Dermis blood vessel endothelial cell (primary cell): ENCODE data around the gene OGT. TPM values are rescaled to one million over a fixed set of nuclear protein-coding genes. Genes with fewer than 3 reads are reported as not detected.
"Not testable (repeated sequence)": the region's sequence is repeated elsewhere in the genome, so short reads cannot be mapped to it uniquely, and the experiment has no call there.

Experiments used
- DNase-seq: peaks from one replicate; pipeline ENCODE4 v3.0.0; 2010
- total RNA-seq: library from RNA; depleted of rRNA; stranded (reverse); fragments of >200 nt; gene quantifications from 2 replicates; pipeline ENCODE4 v1.2.3, GENCODE V29; 2014

Gene OGT
- 92.8 and 149 TPM in 2 replicates for total RNA-seq

- peak; percentile 97 for DNase-seq
Measured at GRCh38 chrX:71532753-71533425, at the start of gene OGT. Gene OGT, plus strand, starts transcription at chrX:71533104. Its CDS starts 196 bp downstream, at chrX:71533300.

- DNase-seq: no peak
Measured at GRCh38 chrX:71487814-71488213, 45.1 kb upstream of the OGT start.

GRCh38 chrX:71489540-71489939 lies 43.4 kb upstream of the OGT start:
- no peak for DNase-seq

GRCh38 chrX:71492231-71493065 lies 40.5 kb upstream of the OGT start:
- DNase-seq: peak; percentile 53

GRCh38 chrX:71493111-71493613 lies 39.7 kb upstream of the OGT start:
- DNase-seq: peak; percentile 4

GRCh38 chrX:71495979-71496378 lies 36.9 kb upstream of the OGT start:
- DNase-seq: not testable (repeated sequence)

- DNase-seq: no peak
Measured at GRCh38 chrX:71496476-71496875, 36.4 kb upstream of the OGT start.

GRCh38 chrX:71502080-71502479 lies 30.8 kb upstream of the OGT start:
- not testable (repeated sequence) for DNase-seq

- no peak for DNase-seq
Measured at GRCh38 chrX:71504346-71504745, 28.6 kb upstream of the OGT start.

GRCh38 chrX:71509289-71509688 lies 23.6 kb upstream of the OGT start:
- no peak for DNase-seq

GRCh38 chrX:71510161-71510560 lies 22.7 kb upstream of the OGT start:
- no peak for DNase-seq

- DNase-seq: not testable (repeated sequence)
Measured at GRCh38 chrX:71513731-71514130, 19.2 kb upstream of the OGT start.

GRCh38 chrX:71514367-71515037 lies 18.4 kb upstream of the OGT start:
- DNase-seq: no peak

- DNase-seq: no peak
Measured at GRCh38 chrX:71515038-71515396, 17.9 kb upstream of the OGT start.

GRCh38 chrX:71525316-71525715 lies 7.6 kb upstream of the OGT start:
- no peak for DNase-seq

GRCh38 chrX:71532078-71532752 lies 689 bp upstream of the OGT start:
- peak; percentile 73 for DNase-seq

- DNase-seq: no peak
Measured at GRCh38 chrX:71533516-71533850, 579 bp downstream of the OGT start.

GRCh38 chrX:71533851-71534561 lies 1.1 kb downstream of the OGT start:
- DNase-seq: peak; percentile 52

- peak; percentile 23 for DNase-seq
Measured at GRCh38 chrX:71534773-71535544, 2.1 kb downstream of the OGT start.

GRCh38 chrX:71536285-71536684 lies 3.4 kb downstream of the OGT start:
- peak; percentile 4 for DNase-seq

- DNase-seq: no peak
Measured at GRCh38 chrX:71537743-71538142, 4.8 kb downstream of the OGT start.
